Nephron progenitor cell (in vitro differentiated cells): Measurements from ENCODE around the gene LRP1B.

ENCODE experiments used
- DNase-seq: peaks from one replicate; pipeline ENCODE4 v3.0.0; 2021
- H3K27ac Mint-ChIP-seq: 2 replicates; pipeline ENCODE4 v1.8.0; 2021; ENCODE audit warnings: mild to moderate bottlenecking, moderate library complexity, mixed read lengths
- H3K27me3 Mint-ChIP-seq: 2 replicates; pipeline ENCODE4 v1.8.0; 2021; ENCODE audit warnings: mild to moderate bottlenecking, low read depth, mixed read lengths; ENCODE audit not compliant: poor library complexity
- H3K36me3 Mint-ChIP-seq: 2 replicates; pipeline ENCODE4 v1.8.0; 2021; ENCODE audit warnings: low read depth, mixed read lengths
- H3K4me1 Mint-ChIP-seq: 2 replicates; pipeline ENCODE4 v1.8.0; 2021; ENCODE audit warnings: mixed read lengths
- H3K4me3 Mint-ChIP-seq: 2 replicates; pipeline ENCODE4 v1.8.0; 2021; ENCODE audit warnings: mild to moderate bottlenecking, moderate library complexity, mixed read lengths
- H3K9me3 Mint-ChIP-seq: 2 replicates; pipeline ENCODE4 v1.8.0; 2021; ENCODE audit warnings: mild to moderate bottlenecking, moderate library complexity, mixed read lengths
- CTCF ChIP-seq: fragments of 200-600 bp; sonication (generic); IDR thresholded peaks from 2 replicates; pipeline ENCODE4 v1.5.0; 2021; ENCODE audit warnings: antibody characterized with exemption

Gene LRP1B

DNA sequence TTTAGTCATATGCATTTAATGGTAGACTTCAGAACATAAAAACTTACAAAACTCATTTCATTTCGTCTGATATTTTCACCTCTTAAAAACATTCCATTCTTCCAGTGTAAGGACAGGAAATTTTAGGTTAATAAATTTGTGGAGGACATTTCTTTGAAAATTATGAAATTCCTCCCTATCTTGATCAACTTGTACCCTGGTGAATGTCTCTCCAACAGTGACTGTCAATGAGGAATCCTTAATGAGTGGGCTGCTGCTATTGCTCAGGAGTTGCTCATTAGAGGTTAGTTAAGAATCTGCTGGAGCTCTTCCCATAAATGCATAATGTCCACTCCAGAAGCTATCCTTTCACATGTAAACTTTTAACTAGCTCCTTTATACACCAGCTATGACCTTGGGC is 69.1 kb downstream of the LRP1B start:
- TF ChIP-seq CTCF = no peak
- Mint-ChIP-seq H3K27ac (no peak overlapping the region), H3K9me3 (no peaks in the 10 kb centered on the region), H3K4me3 (no peak overlapping the region), H3K36me3 (no peaks in the 10 kb centered on the region), H3K27me3 (no peaks in the 10 kb centered on the region), H3K4me1 (no peaks in the 10 kb centered on the region)
- DNase-seq = no peak

- no peaks in the 10 kb centered on the region for H3K4me1 Mint-ChIP-seq
- no peaks in the 10 kb centered on the region for H3K9me3 Mint-ChIP-seq
- no peak overlapping the region for H3K4me3 Mint-ChIP-seq
- H3K27ac Mint-ChIP-seq = no peak overlapping the region
- no peaks in the 10 kb centered on the region for H3K36me3 Mint-ChIP-seq
- H3K27me3 Mint-ChIP-seq = no peaks in the 10 kb centered on the region
- DNase-seq = no peak
- TF ChIP-seq CTCF = no peak
Observed at GRCh38 chr2:142058149-142058548, 72.7 kb downstream of the LRP1B start.

- TF ChIP-seq CTCF = no peak
- no peak overlapping the region for H3K27ac Mint-ChIP-seq
- H3K4me1 Mint-ChIP-seq = no peaks in the 10 kb centered on the region
- H3K27me3 Mint-ChIP-seq = peaks cover 3% of the 10 kb centered on the region
- no peaks in the 10 kb centered on the region for H3K9me3 Mint-ChIP-seq
- no peaks in the 10 kb centered on the region for H3K36me3 Mint-ChIP-seq
- no peak overlapping the region for H3K4me3 Mint-ChIP-seq
- DNase-seq = no peak
Observed at GRCh38 chr2:142056784-142057183, 74.0 kb downstream of the LRP1B start.

- no peaks in the 10 kb centered on the region for H3K4me1 Mint-ChIP-seq
- H3K9me3 Mint-ChIP-seq = no peaks in the 10 kb centered on the region
- H3K36me3 Mint-ChIP-seq = no peaks in the 10 kb centered on the region
- no peak overlapping the region for H3K27ac Mint-ChIP-seq
- no peak overlapping the region for H3K4me3 Mint-ChIP-seq
- H3K27me3 Mint-ChIP-seq = peaks cover 3% of the 10 kb centered on the region
- no peak for DNase-seq
- TF ChIP-seq CTCF = no peak
Observed at GRCh38 chr2:142052220-142052863, 78.5 kb downstream of the LRP1B start.

- DNase-seq = no peak
- Mint-ChIP-seq H3K9me3 (no peaks in the 10 kb centered on the region), H3K36me3 (no peaks in the 10 kb centered on the region), H3K27me3 (peaks cover 3% of the 10 kb centered on the region), H3K4me1 (no peaks in the 10 kb centered on the region), H3K27ac (no peak overlapping the region), H3K4me3 (no peak overlapping the region)
- TF ChIP-seq CTCF = no peak
Observed at GRCh38 chr2:142048581-142048980, 82.2 kb downstream of the LRP1B start.

- Mint-ChIP-seq H3K36me3 (no peaks in the 10 kb centered on the region), H3K4me3 (no peak overlapping the region), H3K27me3 (no peaks in the 10 kb centered on the region), H3K27ac (no peak overlapping the region), H3K9me3 (no peaks in the 10 kb centered on the region), H3K4me1 (no peaks in the 10 kb centered on the region)
- no peak for DNase-seq
- TF ChIP-seq CTCF = no peak
Observed at GRCh38 chr2:142045641-142046040, 85.2 kb downstream of the LRP1B start.
